ENCODE measurements around the gene GFI1.
"Not testable (repeated sequence)": the region's sequence is repeated elsewhere in the genome, so short reads cannot be mapped to it uniquely, and the experiment has no call there.

Gene GFI1

GRCh38 chr1:92465256-92465647 lies 21.5 kb downstream of the GFI1 start:
- no peak for DNase-seq

- DNase-seq, result no peak
Observed at GRCh38 chr1:92464588-92465255, 22.0 kb downstream of the GFI1 start.

- DNase-seq, result no peak
Observed at GRCh38 chr1:92461364-92462097, 25.2 kb downstream of the GFI1 start.

GRCh38 chr1:92459871-92460320 lies 26.8 kb downstream of the GFI1 start:
- peak in 1 of 51 donors; percentile 8 for DNase-seq

GRCh38 chr1:92458146-92458545 lies 28.6 kb downstream of the GFI1 start:
- no peak for DNase-seq

GRCh38 chr1:92447976-92448375 lies 38.7 kb downstream of the GFI1 start:
- no peak for DNase-seq

GRCh38 chr1:92447033-92447681 lies 39.6 kb downstream of the GFI1 start:
- no peak for DNase-seq

GRCh38 chr1:92446546-92446945 lies 40.2 kb downstream of the GFI1 start:
- no peak for DNase-seq

GRCh38 chr1:92445865-92446264 lies 40.9 kb downstream of the GFI1 start:
- no peak for DNase-seq

- no peak for DNase-seq
Observed at GRCh38 chr1:92444351-92444750, 42.4 kb downstream of the GFI1 start.

GRCh38 chr1:92443893-92444292 lies 42.8 kb downstream of the GFI1 start:
- DNase-seq, result no peak

GRCh38 chr1:92442351-92442750 lies 44.4 kb downstream of the GFI1 start:
- peak in 1 of 51 donors; percentile 24 for DNase-seq

- no peak for DNase-seq
Observed at GRCh38 chr1:92441697-92442342, 44.9 kb downstream of the GFI1 start.

- no peak for DNase-seq
Observed at GRCh38 chr1:92441316-92441696, 45.4 kb downstream of the GFI1 start.

- DNase-seq, result no peak
Observed at GRCh38 chr1:92439291-92439690, 47.4 kb downstream of the GFI1 start.

- DNase-seq, result not testable (repeated sequence)
Observed at GRCh38 chr1:92434572-92434971, 52.2 kb downstream of the GFI1 start.

- DNase-seq, result no peak
Observed at GRCh38 chr1:92430030-92430429, 56.7 kb downstream of the GFI1 start.

- DNase-seq, result no peak
Observed at GRCh38 chr1:92425617-92426016, 61.1 kb downstream of the GFI1 start.
